CD4-positive, alpha-beta T cell treated with Interleukin-4 for 4 hours (primary cell): ENCODE data around the gene KCNAB1.
"Not testable (repeated sequence)": the region's sequence is repeated elsewhere in the genome, so short reads cannot be mapped to it uniquely, and the experiment has no call there.

Experiments
- DNase-seq: peaks from one replicate; pipeline ENCODE4 v3.0.0-alpha.2; 2020

Gene KCNAB1

DNA sequence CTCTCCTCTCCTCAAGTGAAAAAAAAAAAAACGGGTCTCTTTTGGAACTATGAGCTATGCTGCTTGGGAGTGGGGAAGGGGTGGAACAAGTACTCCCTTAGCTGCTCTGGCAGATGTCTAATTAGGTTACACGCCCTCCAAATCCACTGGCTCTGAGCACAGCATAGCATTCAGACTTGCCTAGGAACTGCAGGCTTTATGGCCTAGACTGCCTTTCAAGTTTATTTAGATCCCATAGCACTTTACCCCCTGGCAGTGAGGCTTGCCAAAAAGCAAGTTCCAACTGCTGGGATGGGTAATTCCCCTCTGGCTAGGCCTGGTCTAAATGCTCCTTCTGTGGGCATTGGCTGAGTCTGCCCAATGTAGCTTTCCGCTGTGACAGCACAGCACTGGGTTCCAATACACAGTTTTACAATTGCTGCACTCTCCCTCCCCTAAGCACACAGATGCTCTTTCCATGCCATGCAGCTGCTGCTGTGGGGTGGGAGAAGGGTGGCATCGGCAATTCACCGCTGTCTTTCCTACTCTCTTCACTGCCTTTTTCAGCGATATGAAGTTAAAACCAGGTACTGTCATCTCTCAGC is 152.8 kb downstream of the KCNAB1 start:
- no peak for DNase-seq

GRCh38 chr3:156274791-156275190 is 154.4 kb downstream of the KCNAB1 start:
- no peak for DNase-seq

GRCh38 chr3:156284637-156285036 is 164.3 kb downstream of the KCNAB1 start:
- DNase-seq: not testable (repeated sequence)

DNA sequence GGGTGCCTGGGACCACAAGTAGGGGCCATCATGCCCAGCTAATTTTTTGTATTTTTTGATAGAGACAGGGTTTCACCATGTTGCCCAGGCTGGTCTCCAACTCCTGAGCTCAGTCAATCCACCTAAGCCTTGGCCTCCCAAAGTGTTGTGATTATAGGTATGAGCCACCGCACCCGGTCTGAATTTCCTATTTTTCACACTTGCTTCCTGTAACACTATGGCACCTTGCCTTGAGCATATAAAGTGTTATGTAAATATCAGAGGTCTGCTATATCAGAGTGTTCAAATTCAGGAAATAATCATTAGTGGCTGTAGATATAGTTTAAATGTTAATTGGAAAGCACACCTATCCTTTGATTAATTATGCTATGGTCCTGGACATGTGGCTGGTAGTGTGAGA is 165.2 kb downstream of the KCNAB1 start:
- no peak for DNase-seq

GRCh38 chr3:156290924-156291271 is 170.5 kb downstream of the KCNAB1 start:
- DNase-seq: no peak

- no peak for DNase-seq
Measured at GRCh38 chr3:156291272-156292123, 171.1 kb downstream of the KCNAB1 start.

GRCh38 chr3:156293566-156293965 is 173.2 kb downstream of the KCNAB1 start:
- no peak for DNase-seq

DNA sequence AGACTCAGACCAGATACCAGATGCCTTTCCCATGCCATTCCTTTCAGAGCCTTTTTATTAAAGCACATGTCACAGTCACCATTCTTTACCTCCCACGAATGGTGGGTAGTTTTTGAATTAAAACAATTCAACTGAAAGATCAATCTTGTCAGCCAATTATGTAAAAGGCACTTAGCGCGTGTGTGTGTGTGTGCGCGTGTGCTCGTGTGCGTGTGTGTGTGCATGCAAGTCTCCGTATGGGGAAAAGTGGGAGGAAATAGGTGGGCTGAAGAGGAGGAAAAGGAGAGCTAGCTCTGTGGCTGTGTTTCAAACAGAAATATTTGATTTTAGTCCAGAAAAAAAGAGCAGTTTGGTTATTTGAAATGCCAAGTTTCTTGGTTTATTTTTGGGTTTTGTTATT is 177.2 kb downstream of the KCNAB1 start:
- no peak for DNase-seq

- no peak for DNase-seq
Measured at GRCh38 chr3:156298014-156298413, 177.6 kb downstream of the KCNAB1 start.

GRCh38 chr3:156298938-156299337 is 178.6 kb downstream of the KCNAB1 start:
- DNase-seq: no peak

GRCh38 chr3:156299569-156299968 is 179.2 kb downstream of the KCNAB1 start:
- no peak for DNase-seq

DNA sequence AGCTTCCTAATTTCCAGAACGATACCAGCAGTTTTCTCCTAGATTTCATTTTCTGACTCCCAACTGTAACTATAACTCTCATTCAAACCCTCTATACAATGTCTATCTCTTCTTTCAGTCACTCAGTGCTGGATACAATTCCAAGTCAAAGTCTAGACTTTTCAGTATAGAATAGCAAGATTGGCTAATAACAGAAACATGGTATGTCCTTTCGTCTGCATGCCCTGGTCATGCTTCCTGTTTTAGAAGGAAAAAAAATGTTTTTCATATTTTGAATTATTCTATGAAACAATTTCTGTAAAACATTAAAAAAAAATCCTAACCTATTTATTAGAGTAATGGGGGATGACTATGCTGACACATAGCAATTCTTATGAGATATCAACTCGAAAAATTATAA is 180.0 kb downstream of the KCNAB1 start:
- no peak for DNase-seq

DNA sequence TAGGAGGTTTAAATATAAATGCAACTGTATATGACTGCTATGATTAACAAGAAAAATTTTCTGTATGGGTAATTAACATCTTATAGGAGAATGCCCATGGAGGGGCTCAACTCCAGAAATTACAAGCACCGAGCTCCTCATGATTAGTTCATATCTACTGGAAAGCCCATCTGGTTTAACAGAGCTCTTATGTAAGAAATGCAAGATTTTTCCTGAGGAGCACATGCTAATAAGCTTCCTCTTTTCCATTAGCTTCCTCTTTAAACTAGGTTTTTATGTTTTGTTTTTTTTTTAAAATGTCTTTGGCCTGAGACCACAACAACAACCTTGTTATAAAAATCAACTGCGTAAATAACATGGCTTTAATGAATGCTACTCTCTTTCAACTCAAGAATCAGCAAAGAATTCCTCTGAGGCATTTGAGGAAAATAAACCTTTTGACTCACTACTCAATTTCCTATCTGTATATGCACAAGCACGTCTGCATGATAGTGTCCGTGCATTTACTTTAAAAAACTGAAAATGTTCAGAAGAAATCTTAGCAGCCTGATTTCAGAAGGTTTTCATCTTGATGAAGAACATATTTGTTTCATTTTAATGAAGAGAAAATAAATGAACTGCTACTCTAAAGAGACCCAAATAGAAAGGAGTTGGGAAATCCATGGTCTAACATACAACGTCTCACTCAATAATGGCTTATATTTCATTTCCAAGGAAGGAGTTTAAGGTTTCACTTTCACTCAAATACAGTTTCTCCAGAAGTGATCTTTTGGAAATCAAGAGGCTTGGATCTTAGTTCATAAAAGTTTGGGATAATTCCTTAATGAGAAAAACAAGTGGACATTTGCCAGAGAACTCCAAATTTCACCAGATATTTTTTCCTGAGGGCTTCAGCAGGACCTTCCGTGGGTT is 180.8 kb downstream of the KCNAB1 start:
- DNase-seq: no peak

DNA sequence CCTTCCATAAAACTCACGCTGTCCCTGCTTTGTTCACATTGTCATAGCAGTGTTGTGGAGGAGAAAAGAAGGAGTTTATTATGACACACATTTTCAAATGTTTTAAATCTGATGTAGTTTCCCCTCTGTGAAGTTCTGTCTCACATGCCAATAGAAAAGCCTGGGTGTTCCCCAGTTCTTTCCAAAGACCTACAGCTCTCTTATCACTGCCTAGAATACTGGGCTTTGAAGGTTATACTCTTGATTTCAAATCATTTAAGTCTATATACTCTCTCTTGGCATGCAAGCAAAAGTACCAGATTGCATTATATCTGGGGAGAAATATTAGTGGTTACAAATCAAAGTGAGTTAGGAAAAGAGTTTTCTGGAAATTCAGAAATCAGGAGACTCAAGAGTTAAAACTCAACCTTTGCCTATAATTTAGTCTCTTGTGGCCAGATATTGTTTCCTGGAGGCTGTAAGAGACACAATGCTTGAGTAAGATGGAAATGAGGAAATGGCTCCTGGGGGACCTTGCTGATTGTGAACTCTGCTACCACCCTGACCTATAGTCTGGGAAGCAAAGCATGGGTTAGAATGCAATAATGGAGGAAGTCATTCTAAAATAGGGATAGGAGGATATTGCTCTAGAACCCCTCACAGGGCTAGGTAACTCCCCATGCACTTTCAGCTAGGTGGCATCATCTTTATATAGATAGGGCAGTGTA is 182.8 kb downstream of the KCNAB1 start:
- DNase-seq: no peak

- DNase-seq: no peak
Measured at GRCh38 chr3:156304406-156304805, 184.0 kb downstream of the KCNAB1 start.

GRCh38 chr3:156305672-156306071 is 185.3 kb downstream of the KCNAB1 start:
- no peak for DNase-seq

- no peak for DNase-seq
Measured at GRCh38 chr3:156307704-156308103, 187.3 kb downstream of the KCNAB1 start.

GRCh38 chr3:156311431-156311830 is 191.1 kb downstream of the KCNAB1 start:
- DNase-seq: no peak

- DNase-seq: no peak
Measured at GRCh38 chr3:156311930-156312329, 191.6 kb downstream of the KCNAB1 start.

DNA sequence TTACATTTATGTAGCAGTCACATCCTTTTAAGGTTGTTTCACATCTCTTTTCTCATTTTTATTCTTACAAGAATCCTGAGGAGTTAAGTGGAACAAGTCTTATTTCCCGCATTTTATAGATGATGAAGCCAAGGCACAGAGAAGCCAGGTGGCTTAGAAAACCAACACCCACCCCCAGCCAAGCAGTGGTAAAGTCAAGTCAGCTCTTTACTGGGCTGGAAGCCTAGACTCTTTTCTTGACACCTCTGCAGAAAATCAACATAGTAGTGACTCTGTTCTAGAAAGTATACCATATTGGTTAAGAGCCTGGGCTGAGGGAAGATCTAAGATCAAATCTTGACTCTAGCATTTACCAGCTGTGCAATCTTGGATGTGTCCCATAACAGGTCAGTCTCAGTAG is 195.7 kb downstream of the KCNAB1 start:
- no peak for DNase-seq

DNA sequence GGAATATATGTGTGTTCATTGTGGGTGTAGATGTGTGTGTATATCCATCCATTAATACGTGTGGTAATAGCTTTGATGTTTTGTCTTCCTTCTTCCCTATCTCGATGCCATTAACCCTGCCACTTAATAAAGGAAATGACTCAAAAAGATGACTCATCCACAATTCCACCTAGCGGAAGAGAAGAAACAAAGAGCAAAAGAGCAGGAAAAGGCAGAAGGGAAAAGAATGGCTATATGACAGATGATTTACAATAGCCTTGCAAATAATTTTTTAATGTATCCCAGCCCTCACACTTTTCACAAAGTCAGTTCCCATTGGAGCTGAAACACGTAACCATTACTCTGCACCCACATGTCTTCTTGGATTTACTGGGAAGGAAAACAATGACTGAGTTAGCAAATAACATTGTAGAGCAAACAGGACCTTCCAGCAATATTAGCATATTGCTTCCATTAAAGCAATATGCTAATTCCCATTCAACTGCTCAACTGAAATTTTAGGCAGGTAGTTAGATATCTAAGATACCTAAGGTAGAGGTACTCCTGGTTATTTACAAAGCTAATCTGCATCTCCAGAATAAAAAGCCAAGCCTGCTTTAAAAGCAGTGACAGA is 197.2 kb downstream of the KCNAB1 start:
- DNase-seq: no peak

GRCh38 chr3:156321945-156322344 is 201.6 kb downstream of the KCNAB1 start:
- DNase-seq: no peak

DNA sequence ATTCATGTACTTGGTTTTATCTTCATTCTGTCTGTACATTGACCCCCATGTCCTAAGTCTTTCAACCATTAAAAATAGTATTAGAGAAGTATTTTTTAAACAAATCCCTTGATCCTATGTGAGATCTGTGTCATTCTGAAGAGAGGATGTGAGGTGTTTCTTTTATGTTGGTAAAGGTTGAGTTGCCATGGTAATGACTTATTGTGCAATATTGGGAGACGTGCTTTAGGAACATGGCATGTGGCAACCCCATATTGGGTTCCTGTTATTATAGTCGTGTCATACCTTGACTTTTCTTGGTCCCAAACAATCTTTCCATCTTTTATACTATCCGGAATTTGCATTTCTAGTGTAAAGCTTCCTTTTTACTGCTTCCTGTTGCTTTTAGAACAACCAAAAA is 203.1 kb downstream of the KCNAB1 start:
- no peak for DNase-seq
